ENCODE measurements around the gene CFAP74. TPM values are rescaled to one million over a fixed set of nuclear protein-coding genes. Genes with fewer than 3 reads are reported as not detected.

The CFAP74 gene
- total RNA-seq, 1 experiment from 2014 or later: 0.28 TPM

DNA sequence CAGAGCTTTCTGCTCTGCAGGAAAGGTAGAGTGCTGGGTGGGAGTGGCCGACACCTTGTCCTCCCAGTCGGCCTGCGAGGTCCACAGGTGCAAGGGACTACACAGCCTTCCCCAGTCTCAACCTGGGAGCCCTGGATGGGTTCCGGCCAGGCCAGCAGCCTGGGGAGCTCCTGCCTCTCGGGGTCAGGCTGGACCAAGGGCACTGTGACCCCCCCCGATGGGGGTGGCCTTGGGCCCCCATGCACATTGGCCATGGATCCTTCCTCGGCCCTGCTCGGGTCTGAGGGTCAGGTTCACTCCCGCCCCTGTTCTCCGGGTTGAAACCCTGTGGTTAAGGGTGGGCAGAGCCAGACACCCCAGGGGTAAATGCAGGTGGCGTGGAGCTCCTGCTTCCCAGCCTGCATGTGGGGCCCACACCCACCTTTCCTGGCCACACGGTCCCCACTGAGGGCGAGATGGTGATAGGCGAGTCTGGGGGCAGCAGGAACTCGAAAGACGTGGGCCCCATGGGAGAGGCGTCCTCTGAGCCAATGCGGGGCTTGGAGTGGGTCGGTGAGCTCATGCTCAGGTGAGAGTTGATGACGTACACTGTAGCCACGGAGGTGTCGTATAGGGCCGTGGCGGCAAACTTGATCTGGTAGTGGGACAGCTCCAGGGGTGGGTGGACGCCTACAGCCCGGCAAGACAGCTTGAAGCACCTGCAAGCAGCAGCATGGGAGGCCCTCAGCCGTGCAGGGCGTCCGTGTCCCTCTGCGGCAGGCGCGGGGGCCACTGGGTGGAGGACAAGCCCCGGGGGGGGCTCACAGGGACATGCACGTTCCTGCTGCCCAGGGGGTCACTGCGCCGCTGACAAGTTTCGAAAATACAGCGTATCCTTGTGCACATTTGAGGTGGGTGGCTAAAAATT, 73.7 kb downstream of the CFAP74 start:
- TF ChIP-seq, protein P1, sequence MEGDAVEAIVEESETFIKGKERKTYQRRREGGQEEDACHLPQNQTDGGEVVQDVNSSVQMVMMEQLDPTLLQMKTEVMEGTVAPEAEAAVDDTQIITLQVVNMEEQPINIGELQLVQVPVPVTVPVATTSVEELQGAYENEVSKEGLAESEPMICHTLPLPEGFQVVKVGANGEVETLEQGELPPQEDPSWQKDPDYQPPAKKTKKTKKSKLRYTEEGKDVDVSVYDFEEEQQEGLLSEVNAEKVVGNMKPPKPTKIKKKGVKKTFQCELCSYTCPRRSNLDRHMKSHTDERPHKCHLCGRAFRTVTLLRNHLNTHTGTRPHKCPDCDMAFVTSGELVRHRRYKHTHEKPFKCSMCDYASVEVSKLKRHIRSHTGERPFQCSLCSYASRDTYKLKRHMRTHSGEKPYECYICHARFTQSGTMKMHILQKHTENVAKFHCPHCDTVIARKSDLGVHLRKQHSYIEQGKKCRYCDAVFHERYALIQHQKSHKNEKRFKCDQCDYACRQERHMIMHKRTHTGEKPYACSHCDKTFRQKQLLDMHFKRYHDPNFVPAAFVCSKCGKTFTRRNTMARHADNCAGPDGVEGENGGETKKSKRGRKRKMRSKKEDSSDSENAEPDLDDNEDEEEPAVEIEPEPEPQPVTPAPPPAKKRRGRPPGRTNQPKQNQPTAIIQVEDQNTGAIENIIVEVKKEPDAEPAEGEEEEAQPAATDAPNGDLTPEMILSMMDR (conservative IDR thresholded peaks at IDR 0.05): no peak
- Histone ChIP-seq H3K9me3 (ENCODE audit: control insufficient read depth, low read depth, low read length) (no peaks in the 10 kb centered on the region), H2AK5ac (ENCODE audit: insufficient read length, low read length) (no peak overlapping the region), H4K20me1 (ENCODE audit: control insufficient read depth, insufficient read depth, insufficient read length) (no peaks in the 10 kb centered on the region), H2AFZ (ENCODE audit: low read length) (no peak overlapping the region), H3K23me2 (ENCODE audit: insufficient read length, low read depth, low read length, poor library complexity, severe bottlenecking) (no peaks in the 10 kb centered on the region), H3K18ac (ENCODE audit: insufficient read length, low read depth, low read length) (no peak overlapping the region), H3K27me3 (ENCODE audit: insufficient read depth, low read length) (no peaks in the 10 kb centered on the region), H4K8ac (replicated peaks; ENCODE audit: insufficient read length, low read depth, low read length) (no peak overlapping the region), H4K91ac (ENCODE audit: insufficient read length, low read depth, low read length) (no peak overlapping the region), H3K4me1 (ENCODE audit: insufficient read depth, low read length) (no peaks in the 10 kb centered on the region), H4K5ac (ENCODE audit: insufficient read length, low read depth, low read length) (no peak overlapping the region), H2BK15ac (ENCODE audit: low read depth, low read length) (no peak overlapping the region; the same call in 1 of the 2 replicates), H3K9ac (ENCODE audit: extremely low read depth, insufficient read length, low read length) (no peak overlapping the region), H2BK5ac (ENCODE audit: insufficient read length, low read length) (no peak overlapping the region), H2BK20ac (ENCODE audit: low read depth, low read length, poor library complexity, severe bottlenecking) (no peak overlapping the region), H3K14ac (ENCODE audit: insufficient read depth, low read length) (no peak overlapping the region), H3K79me1 (ENCODE audit: insufficient read depth, low read depth, low read length, poor library complexity, severe bottlenecking) (no peaks in the 10 kb centered on the region), H2BK120ac (ENCODE audit: low read depth, low read length, poor library complexity, severe bottlenecking) (no peak overlapping the region), H2BK12ac (ENCODE audit: insufficient read length, low read depth, low read length) (no peak overlapping the region), H3T11ph (ENCODE audit: low read length) (no peak overlapping the region), H3K23ac (ENCODE audit: insufficient read length, low read depth, low read length) (no peak overlapping the region), H3K79me2 (ENCODE audit: insufficient read depth, low read length) (no peaks in the 10 kb centered on the region), H3K27ac (ENCODE audit: insufficient read length, low read depth, low read length) (no peak overlapping the region), H3K56ac (ENCODE audit: insufficient read length, low read depth, low read length) (no peak overlapping the region), H3K4me2 (ENCODE audit: insufficient read depth, insufficient read length, low read length) (no peak overlapping the region), H3K4ac (ENCODE audit: low read depth, low read length) (no peak overlapping the region)
- Mint-ChIP-seq H3K4me3 (no peak overlapping the region), H3K9me3 (peaks cover 12 to 20% of the 10 kb centered on the region in 2 experiments), H3K27ac (no peak overlapping the region; a peak in 1 of 7 replicates), H3K36me3 (ENCODE audit: insufficient read depth in 1 of 3, low read depth in 3 of 3) (no peaks in the 10 kb centered on the region; a peak in 1 of 7 replicates), H3K27me3 (ENCODE audit: low read depth) (peaks cover 2% of the 10 kb centered on the region), H3K4me1 (no peaks in the 10 kb centered on the region)
- no peak for DNase-seq
- no CpG with 5 or more reads among the region's 38 CpGs for WGBS (ENCODE audit: extremely low coverage, insufficient read length, low lambda C conversion rate)
